ENCODE measurements around the gene NRTN.

The NRTN gene, protein sequence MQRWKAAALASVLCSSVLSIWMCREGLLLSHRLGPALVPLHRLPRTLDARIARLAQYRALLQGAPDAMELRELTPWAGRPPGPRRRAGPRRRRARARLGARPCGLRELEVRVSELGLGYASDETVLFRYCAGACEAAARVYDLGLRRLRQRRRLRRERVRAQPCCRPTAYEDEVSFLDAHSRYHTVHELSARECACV

DNA sequence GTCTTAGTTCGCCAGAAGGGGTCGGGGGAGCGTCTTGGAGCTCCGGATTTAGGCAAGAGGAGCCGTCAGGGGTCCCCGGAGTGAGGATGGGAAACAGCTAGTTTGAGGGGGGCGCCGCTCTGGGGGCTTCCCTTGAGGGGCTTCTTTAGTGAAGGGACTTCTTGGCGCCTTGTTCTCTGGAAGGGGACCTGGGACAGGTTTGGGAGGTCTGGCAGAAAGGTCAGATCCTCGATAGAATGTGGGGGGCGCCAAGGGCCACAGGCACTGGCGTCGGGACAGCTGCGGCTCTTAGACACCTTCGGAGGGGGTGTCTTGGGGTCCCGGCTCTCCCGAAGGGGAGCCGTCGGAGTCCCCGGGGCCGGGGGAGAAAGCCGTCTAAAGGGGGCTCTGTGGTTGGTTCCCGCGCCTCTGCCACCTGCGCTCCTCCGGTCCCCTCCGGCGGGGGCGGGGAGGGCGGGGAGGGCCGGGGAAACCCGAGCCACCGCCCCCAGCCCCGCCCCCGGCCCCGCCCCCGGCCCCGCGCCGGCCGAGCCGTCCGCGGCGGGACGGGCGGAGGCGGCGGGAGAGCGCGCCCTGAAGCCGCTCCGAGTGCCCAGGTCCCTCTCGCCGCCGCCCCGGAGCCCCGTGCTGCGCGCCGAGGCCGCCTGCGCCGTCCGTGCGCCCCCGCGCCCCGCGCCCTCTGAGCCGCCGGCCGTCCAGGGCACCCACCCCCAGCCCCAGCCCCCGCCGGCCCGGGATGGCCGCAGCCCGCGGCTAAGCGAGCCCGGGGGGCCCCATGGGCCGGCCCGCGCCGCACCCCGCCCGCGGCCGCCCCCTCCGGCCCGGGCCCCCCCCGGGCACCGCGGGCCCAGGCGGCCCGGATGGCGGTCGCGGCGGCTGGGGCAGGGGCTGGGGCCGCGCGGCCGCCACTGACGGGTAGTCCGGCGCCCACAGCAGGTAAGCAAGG, at the start of gene NRTN:
NRTN (plus strand) TSS at position 552 of the 946 bp plus-strand sequence. CDS start 19,099 bp downstream, outside the sequence.
- H3K9me3 ChIP-seq, result no peaks in the 10 kb centered on the region
- peak within 1 kb of the TSS in 1 of 2 donors; percentile 2 for H3K4me3 ChIP-seq
- TF ChIP-seq, protein P1, sequence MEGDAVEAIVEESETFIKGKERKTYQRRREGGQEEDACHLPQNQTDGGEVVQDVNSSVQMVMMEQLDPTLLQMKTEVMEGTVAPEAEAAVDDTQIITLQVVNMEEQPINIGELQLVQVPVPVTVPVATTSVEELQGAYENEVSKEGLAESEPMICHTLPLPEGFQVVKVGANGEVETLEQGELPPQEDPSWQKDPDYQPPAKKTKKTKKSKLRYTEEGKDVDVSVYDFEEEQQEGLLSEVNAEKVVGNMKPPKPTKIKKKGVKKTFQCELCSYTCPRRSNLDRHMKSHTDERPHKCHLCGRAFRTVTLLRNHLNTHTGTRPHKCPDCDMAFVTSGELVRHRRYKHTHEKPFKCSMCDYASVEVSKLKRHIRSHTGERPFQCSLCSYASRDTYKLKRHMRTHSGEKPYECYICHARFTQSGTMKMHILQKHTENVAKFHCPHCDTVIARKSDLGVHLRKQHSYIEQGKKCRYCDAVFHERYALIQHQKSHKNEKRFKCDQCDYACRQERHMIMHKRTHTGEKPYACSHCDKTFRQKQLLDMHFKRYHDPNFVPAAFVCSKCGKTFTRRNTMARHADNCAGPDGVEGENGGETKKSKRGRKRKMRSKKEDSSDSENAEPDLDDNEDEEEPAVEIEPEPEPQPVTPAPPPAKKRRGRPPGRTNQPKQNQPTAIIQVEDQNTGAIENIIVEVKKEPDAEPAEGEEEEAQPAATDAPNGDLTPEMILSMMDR (IDR thresholded peaks at IDR 0.05), result no peak
- DNase-seq, result no peak
- peaks cover 0 to 79% of the 10 kb centered on the region in 2 donors for H3K27me3 ChIP-seq
- intact Hi-C loops (cut with DNase I; ENCODE audit: low total_unique reads), result loop anchor here (2.0 kb wide), 1 partner anchor 92 kb away; no protein-coding TSS in a partner anchor
- H3K36me3 ChIP-seq, result no peaks in the 10 kb centered on the region
- H3K27ac ChIP-seq, result no peak within 1 kb of the TSS
- peaks cover 0 to 20% (median 7%) of the 10 kb centered on the region in 4 donors for H3K4me1 ChIP-seq

DNA sequence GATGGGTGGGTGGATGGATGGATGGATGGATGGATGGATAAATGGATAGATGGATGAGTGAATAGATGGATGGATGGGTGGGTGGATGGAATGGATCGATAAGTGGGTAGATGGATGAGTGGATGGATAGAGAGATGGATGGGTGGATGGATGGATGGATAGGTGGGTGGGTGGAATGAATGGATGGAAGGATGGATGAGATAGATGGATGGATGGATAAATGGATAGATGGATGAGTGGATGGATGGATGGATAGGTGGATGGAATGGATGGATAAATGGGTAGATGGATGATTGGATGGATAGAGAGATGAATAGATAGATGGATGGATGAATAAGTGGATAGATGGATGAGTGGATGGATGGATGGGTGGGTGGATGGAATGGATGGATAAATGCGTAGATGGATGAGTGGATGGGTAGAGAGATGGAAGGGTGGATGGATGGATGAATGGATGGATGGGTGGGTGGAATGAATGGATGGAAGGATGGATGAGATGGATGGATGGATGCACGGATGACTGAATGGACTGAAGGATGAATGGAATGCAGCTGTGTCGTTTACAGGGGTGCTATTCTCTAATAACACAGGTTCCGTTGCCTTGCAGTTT, 42.2 kb upstream of the NRTN start:
- no peak overlapping the region for H3K27ac ChIP-seq
- H3K36me3 ChIP-seq, result no peaks in the 10 kb centered on the region
- H3K4me1 ChIP-seq, result no peaks in the 10 kb centered on the region
- intact Hi-C loops (cut with DNase I; ENCODE audit: low total_unique reads), result no loop called here
- TF ChIP-seq, protein P1 (IDR thresholded peaks at IDR 0.05), result no peak
- H3K9me3 ChIP-seq, result no peaks in the 10 kb centered on the region
- no peak overlapping the region for H3K4me3 ChIP-seq
- DNase-seq, result no peak
- peaks cover 0 to 8% of the 10 kb centered on the region in 2 donors for H3K27me3 ChIP-seq

DNA sequence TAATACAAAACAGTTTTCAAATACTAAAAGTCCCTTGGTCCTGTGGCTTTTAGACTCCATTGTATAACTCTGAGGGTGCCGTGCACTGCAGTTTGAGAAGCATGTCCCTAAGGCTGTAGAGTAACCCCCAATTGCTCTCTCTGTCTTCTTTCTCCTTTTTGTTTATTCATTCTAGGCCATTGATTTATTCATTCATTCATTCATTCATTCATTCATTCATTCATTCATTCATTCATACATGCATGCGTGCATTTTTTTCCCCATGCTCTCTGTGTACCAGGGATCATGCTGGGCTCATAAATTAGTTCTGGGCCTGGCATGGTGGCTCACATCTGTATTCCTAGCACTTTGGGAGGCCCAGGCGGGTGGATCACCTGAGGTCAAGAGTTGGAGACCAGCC, 39.6 kb upstream of the NRTN start:
- Histone ChIP-seq H3K27me3 (no peaks in the 10 kb centered on the region), H3K36me3 (no peaks in the 10 kb centered on the region), H3K27ac (no peak overlapping the region), H3K4me3 (no peak overlapping the region), H3K9me3 (no peaks in the 10 kb centered on the region), H3K4me1 (no peaks in the 10 kb centered on the region)
- intact Hi-C loops (cut with DNase I; ENCODE audit: low total_unique reads), result no loop called here
- no peak for DNase-seq
- TF ChIP-seq, protein P1 (IDR thresholded peaks at IDR 0.05), result no peak

DNA sequence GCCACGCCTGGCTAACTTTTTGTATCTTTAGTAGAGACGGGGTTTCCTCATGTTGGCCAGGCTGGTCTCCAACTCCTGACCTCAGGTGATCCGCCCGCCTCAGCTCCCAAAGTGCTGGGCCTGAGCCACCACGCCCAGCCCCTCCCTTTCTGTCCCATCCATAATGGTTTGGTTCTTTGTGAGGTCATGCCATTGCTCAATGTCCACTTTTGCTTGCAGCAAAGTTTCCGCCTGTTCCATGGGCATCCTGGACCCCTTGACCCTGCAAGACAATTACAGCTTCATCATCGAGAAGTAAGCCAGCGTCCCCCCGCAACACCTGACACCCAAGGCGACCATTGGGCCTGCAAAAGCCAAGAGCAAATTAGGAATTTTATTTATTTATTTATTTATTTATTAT, 36.9 kb upstream of the NRTN start:
- H3K36me3 ChIP-seq, result no peaks in the 10 kb centered on the region
- H3K4me3 ChIP-seq, result no peak overlapping the region
- DNase-seq, result no peak
- H3K27ac ChIP-seq, result no peak overlapping the region
- intact Hi-C loops (cut with DNase I; ENCODE audit: low total_unique reads), result no loop called here
- H3K4me1 ChIP-seq, result no peaks in the 10 kb centered on the region
- TF ChIP-seq, protein P1 (IDR thresholded peaks at IDR 0.05), result no peak
- peaks cover 0 to 5% of the 10 kb centered on the region in 2 donors for H3K27me3 ChIP-seq
- no peaks in the 10 kb centered on the region for H3K9me3 ChIP-seq

DNA sequence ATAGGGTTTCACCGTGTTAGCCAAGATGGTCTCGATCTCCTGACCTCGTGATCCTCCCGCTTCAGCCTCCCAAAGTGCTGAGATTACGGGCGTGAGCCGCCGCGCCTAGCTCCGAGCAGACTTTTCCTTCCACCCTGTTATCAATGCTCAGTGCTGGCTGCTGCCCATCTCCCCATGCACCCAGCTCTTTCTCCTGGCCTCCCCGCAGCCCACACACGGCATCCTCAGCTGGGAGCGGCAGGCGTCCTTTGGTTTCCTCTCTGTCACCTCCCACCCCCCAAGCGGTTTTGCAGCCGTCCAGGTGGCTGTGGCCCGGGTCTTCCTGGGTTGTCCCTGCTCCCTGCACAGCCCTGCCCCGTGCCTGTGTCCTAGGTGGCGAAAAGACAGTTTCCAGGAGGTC, 32.5 kb upstream of the NRTN start:
- no peak for DNase-seq
- Histone ChIP-seq H3K4me1 (no peaks in the 10 kb centered on the region), H3K9me3 (no peaks in the 10 kb centered on the region), H3K27me3 (peaks cover 0 to 17% of the 10 kb centered on the region in 2 donors), H3K27ac (no peak overlapping the region), H3K4me3 (no peak overlapping the region), H3K36me3 (no peaks in the 10 kb centered on the region)
- TF ChIP-seq, protein P1 (IDR thresholded peaks at IDR 0.05), result no peak
- intact Hi-C loops (cut with DNase I; ENCODE audit: low total_unique reads), result no loop called here

Measured in tibial artery (tissue), 4 donors.